KMS-11 (cell line): Measurements from ENCODE around the gene POMC.
"Not testable (repeated sequence)": the region's sequence is repeated elsewhere in the genome, so short reads cannot be mapped to it uniquely, and the experiment has no call there.

ENCODE experiments used
- H2AFZ ChIP-seq: fragments of 200-600 bp; sonication (generic); 2 replicates; pipeline ENCODE4 v1.6.1; 2016; ENCODE audit warnings: antibody characterized with exemption, mixed run types, low read depth
- H3K27ac ChIP-seq: fragments of 200-600 bp; sonication (generic); 2 replicates; pipeline ENCODE4 v1.6.1; 2016; ENCODE audit warnings: mild to moderate bottlenecking, mixed run types
- H3K27me3 ChIP-seq: fragments of 200-600 bp; sonication (generic); 2 replicates; pipeline ENCODE4 v1.6.1; 2017; ENCODE audit warnings: mild to moderate bottlenecking, low read depth, mixed run types, moderate library complexity; ENCODE audit not compliant: insufficient read depth
- H3K36me3 ChIP-seq: fragments of 200-600 bp; sonication (generic); 2 replicates; pipeline ENCODE4 v1.6.1; 2017; ENCODE audit warnings: mild to moderate bottlenecking, mixed run types; ENCODE audit not compliant: insufficient read depth
- H3K4me1 ChIP-seq: fragments of 200-600 bp; sonication (generic); 2 replicates; pipeline ENCODE4 v1.6.1; 2016; ENCODE audit warnings: mild to moderate bottlenecking, low read depth, mixed run types; ENCODE audit not compliant: poor library complexity, severe bottlenecking
- H3K4me2 ChIP-seq: fragments of 200-600 bp; sonication (generic); 2 replicates; pipeline ENCODE4 v1.7.0; 2016; ENCODE audit warnings: mild to moderate bottlenecking, mixed run types
- H3K4me3 ChIP-seq: fragments of 200-600 bp; sonication (generic); IDR thresholded peaks from 2 replicates; pipeline ENCODE4 v1.6.1; 2017; ENCODE audit warnings: low read depth, low read length, mixed read lengths; ENCODE audit not compliant: insufficient read depth
- H3K79me2 ChIP-seq: fragments of 200-600 bp; sonication (generic); 2 replicates; pipeline ENCODE4 v1.6.1; 2016; ENCODE audit warnings: low read depth, mixed run types; ENCODE audit not compliant: insufficient read depth
- H3K9ac ChIP-seq: fragments of 200-600 bp; sonication (generic); 2 replicates; pipeline ENCODE4 v1.6.1; 2016; ENCODE audit warnings: mild to moderate bottlenecking, mixed run types
- H4K20me1 ChIP-seq: fragments of 200-600 bp; sonication (generic); 2 replicates; pipeline ENCODE4 v1.6.1; 2016; ENCODE audit warnings: mild to moderate bottlenecking, mixed run types; ENCODE audit not compliant: insufficient read depth
- CTCF ChIP-seq: fragments of 200-600 bp; sonication (generic); conservative IDR thresholded peaks from 2 replicates; pipeline ENCODE4 v1.6.1; 2017; ENCODE audit warnings: low read depth, mild to moderate bottlenecking, antibody characterized with exemption, low read length, moderate library complexity, mixed read lengths

Gene POMC

GRCh38 chr2:25170888-25171287, 2.5 kb upstream of the POMC start:
- TF ChIP-seq CTCF = no peak
- Histone ChIP-seq H3K4me3 (no peak overlapping the region), H3K4me2 (no peak overlapping the region), H3K4me1 (no peaks in the 10 kb centered on the region), H3K9ac (no peak overlapping the region), H3K36me3 (no peaks in the 10 kb centered on the region), H2AFZ (no peak overlapping the region), H4K20me1 (no peaks in the 10 kb centered on the region), H3K27ac (no peak overlapping the region), H3K27me3 (no peaks in the 10 kb centered on the region), H3K79me2 (no peaks in the 10 kb centered on the region)

- no peak overlapping the region for H3K9ac ChIP-seq
- H3K27ac ChIP-seq = no peak overlapping the region
- H3K79me2 ChIP-seq = no peaks in the 10 kb centered on the region
- no peak for TF ChIP-seq CTCF
- H4K20me1 ChIP-seq = no peaks in the 10 kb centered on the region
- H3K27me3 ChIP-seq = no peaks in the 10 kb centered on the region; the same call in 1 of the 2 replicates
- no peak overlapping the region for H2AFZ ChIP-seq
- no peaks in the 10 kb centered on the region for H3K36me3 ChIP-seq
- no peaks in the 10 kb centered on the region for H3K4me1 ChIP-seq
- no peak overlapping the region for H3K4me2 ChIP-seq
- H3K4me3 ChIP-seq = no peak overlapping the region
Observed at GRCh38 chr2:25169073-25169470, 692 bp upstream of the POMC start.

- no peak; the same call in 1 of the 2 replicates for TF ChIP-seq CTCF
- H2AFZ ChIP-seq = no peak overlapping the region
- H3K79me2 ChIP-seq = no peaks in the 10 kb centered on the region
- H3K4me2 ChIP-seq = no peak overlapping the region
- H3K9ac ChIP-seq = no peak overlapping the region
- H3K4me3 ChIP-seq = no peak overlapping the region
- no peaks in the 10 kb centered on the region for H4K20me1 ChIP-seq
- no peaks in the 10 kb centered on the region for H3K36me3 ChIP-seq
- no peaks in the 10 kb centered on the region; the same call in 1 of the 2 replicates for H3K27me3 ChIP-seq
- H3K4me1 ChIP-seq = no peaks in the 10 kb centered on the region
- H3K27ac ChIP-seq = no peak overlapping the region
Observed at GRCh38 chr2:25165992-25166875, 2.1 kb downstream of the POMC start.

- no peaks in the 10 kb centered on the region for H4K20me1 ChIP-seq
- H3K4me3 ChIP-seq = no peak overlapping the region
- no peak for TF ChIP-seq CTCF
- H3K4me1 ChIP-seq = no peaks in the 10 kb centered on the region
- H3K4me2 ChIP-seq = no peak overlapping the region
- no peaks in the 10 kb centered on the region; the same call in 1 of the 2 replicates for H3K27me3 ChIP-seq
- H2AFZ ChIP-seq = no peak overlapping the region
- H3K36me3 ChIP-seq = no peaks in the 10 kb centered on the region
- no peak overlapping the region for H3K9ac ChIP-seq
- H3K79me2 ChIP-seq = no peaks in the 10 kb centered on the region
- H3K27ac ChIP-seq = no peak overlapping the region
Observed at GRCh38 chr2:25164561-25164960, 3.8 kb downstream of the POMC start.

- not testable (repeated sequence) for H3K36me3 ChIP-seq, H3K9ac ChIP-seq, H3K4me3 ChIP-seq, H3K4me2 ChIP-seq, H4K20me1 ChIP-seq, H3K27ac ChIP-seq, H3K79me2 ChIP-seq, H2AFZ ChIP-seq, H3K4me1 ChIP-seq, H3K27me3 ChIP-seq
Observed at GRCh38 chr2:25162061-25162460, 6.3 kb downstream of the POMC start.
